Measurements from ENCODE around the gene IMMP2L. TPM values are rescaled to one million over a fixed set of nuclear protein-coding genes. Genes with fewer than 3 reads are reported as not detected.

IMMP2L gene
- total RNA-seq, 2 donors from 2014 or later, result 10.5 to 17.4 TPM

DNA sequence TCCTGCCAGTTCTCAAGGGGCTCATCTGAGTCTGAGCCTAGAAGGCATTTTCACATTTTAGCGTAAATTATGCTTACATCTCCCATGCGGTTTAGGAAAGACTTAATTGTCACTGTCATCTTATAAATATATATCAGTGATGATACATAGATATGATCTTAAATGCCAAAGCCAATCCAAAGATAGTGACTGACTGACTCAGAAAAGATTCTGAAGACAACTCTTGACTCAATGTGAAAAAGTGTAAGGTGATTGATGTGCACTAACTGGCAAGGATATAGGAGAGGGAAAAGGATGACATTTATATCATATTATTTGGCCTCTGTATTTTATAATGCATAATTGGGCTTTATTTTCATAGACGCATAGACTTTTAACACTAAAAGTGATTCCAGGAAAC, 556.3 kb downstream of the IMMP2L start:
- Histone ChIP-seq H3K27me3 (no peaks in the 10 kb centered on the region), H3K9me3 (no peaks in the 10 kb centered on the region), H3K27ac (no peak overlapping the region), H3K36me3 (replicated peaks in 1 of 2; ENCODE audit: insufficient read depth in 1 of 2, low read depth in 2 of 2) (no peaks in the 10 kb centered on the region), H3K4me1 (no peaks in the 10 kb centered on the region), H3K4me3 (no peak overlapping the region)
- intact Hi-C loops (cut with DNase I), result no loop called here
- no peak for DNase-seq
- ATAC-seq, result no peak
- 57 to 60% methylated on average over 3 of the region's 3 CpGs for WGBS, 2 donors
- no peak for TF ChIP-seq POLR2A (IDR thresholded peaks at IDR 0.05)
- TF ChIP-seq, protein P1, sequence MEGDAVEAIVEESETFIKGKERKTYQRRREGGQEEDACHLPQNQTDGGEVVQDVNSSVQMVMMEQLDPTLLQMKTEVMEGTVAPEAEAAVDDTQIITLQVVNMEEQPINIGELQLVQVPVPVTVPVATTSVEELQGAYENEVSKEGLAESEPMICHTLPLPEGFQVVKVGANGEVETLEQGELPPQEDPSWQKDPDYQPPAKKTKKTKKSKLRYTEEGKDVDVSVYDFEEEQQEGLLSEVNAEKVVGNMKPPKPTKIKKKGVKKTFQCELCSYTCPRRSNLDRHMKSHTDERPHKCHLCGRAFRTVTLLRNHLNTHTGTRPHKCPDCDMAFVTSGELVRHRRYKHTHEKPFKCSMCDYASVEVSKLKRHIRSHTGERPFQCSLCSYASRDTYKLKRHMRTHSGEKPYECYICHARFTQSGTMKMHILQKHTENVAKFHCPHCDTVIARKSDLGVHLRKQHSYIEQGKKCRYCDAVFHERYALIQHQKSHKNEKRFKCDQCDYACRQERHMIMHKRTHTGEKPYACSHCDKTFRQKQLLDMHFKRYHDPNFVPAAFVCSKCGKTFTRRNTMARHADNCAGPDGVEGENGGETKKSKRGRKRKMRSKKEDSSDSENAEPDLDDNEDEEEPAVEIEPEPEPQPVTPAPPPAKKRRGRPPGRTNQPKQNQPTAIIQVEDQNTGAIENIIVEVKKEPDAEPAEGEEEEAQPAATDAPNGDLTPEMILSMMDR (IDR thresholded peaks at IDR 0.05), result no peak

GRCh38 chr7:111005445-111005844, 556.8 kb downstream of the IMMP2L start:
- no peak for ATAC-seq
- no peaks in the 10 kb centered on the region for H3K4me1 ChIP-seq
- H3K27ac ChIP-seq, result no peak overlapping the region
- DNase-seq, result no peak
- H3K36me3 ChIP-seq (replicated peaks in 1 of 2; ENCODE audit: insufficient read depth in 1 of 2, low read depth in 2 of 2), result no peaks in the 10 kb centered on the region
- no peaks in the 10 kb centered on the region for H3K27me3 ChIP-seq
- H3K4me3 ChIP-seq, result no peak overlapping the region
- intact Hi-C loops (cut with DNase I), result no loop called here
- WGBS, 2 donors, result 27 to 47% methylated on average over 1 of the region's 1 CpG
- no peaks in the 10 kb centered on the region for H3K9me3 ChIP-seq
- TF ChIP-seq, protein P1 (IDR thresholded peaks at IDR 0.05), result no peak
- no peak for TF ChIP-seq POLR2A (IDR thresholded peaks at IDR 0.05)

- Histone ChIP-seq H3K36me3 (replicated peaks in 1 of 2; ENCODE audit: insufficient read depth in 1 of 2, low read depth in 2 of 2) (no peaks in the 10 kb centered on the region), H3K4me3 (no peak overlapping the region), H3K27me3 (no peaks in the 10 kb centered on the region), H3K9me3 (no peaks in the 10 kb centered on the region), H3K4me1 (no peaks in the 10 kb centered on the region), H3K27ac (no peak overlapping the region)
- TF ChIP-seq POLR2A (IDR thresholded peaks at IDR 0.05), result no peak
- TF ChIP-seq, protein P1 (IDR thresholded peaks at IDR 0.05), result no peak
- WGBS, 2 donors, result 88 to 92% methylated on average over 4 of the region's 4 CpGs
- no peak for DNase-seq
- intact Hi-C loops (cut with DNase I), result no loop called here
- ATAC-seq, result no peak
Observed at GRCh38 chr7:111004310-111004901, 557.9 kb downstream of the IMMP2L start.

- Histone ChIP-seq H3K36me3 (replicated peaks in 1 of 2; ENCODE audit: insufficient read depth in 1 of 2, low read depth in 2 of 2) (no peaks in the 10 kb centered on the region), H3K9me3 (no peaks in the 10 kb centered on the region), H3K4me3 (no peak overlapping the region), H3K4me1 (no peaks in the 10 kb centered on the region), H3K27ac (no peak overlapping the region), H3K27me3 (no peaks in the 10 kb centered on the region)
- ATAC-seq (no peak), DNase-seq (no peak)
- TF ChIP-seq POLR2A (IDR thresholded peaks at IDR 0.05), result no peak
- TF ChIP-seq, protein P1 (IDR thresholded peaks at IDR 0.05), result no peak
- intact Hi-C loops (cut with DNase I), result no loop called here
Observed at GRCh38 chr7:111003883-111004282, 558.4 kb downstream of the IMMP2L start.

Measured in body of pancreas (tissue), 4 donors.